ENCODE data around the gene TTC21A.

DNA sequence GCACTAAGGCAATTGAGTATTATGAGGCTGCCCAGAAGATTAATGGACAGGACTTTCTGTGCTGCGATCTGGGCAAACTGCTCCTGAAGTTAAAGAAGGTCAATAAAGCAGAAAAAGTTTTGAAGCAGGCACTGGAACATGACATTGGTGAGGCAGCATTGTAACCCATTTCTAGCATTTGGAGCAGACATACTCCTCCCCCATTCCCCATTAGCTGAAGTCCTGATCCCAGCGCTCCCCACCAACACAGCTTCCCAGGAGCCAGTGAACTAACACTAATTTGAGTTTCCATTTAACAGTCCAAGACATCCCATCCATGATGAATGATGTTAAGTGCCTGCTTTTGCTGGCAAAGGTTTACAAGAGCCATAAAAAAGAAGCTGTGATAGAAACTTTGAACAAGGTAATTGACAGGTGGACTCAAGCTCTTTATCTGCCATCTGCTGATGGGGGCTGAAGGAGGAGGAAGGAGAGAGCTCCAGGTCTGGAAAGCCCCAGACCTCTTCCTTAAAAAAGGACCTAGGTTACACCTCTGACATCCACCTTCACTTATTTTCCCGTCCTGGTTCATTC, 23.3 kb downstream of the TTC21A start:
- TF ChIP-seq, protein P1, sequence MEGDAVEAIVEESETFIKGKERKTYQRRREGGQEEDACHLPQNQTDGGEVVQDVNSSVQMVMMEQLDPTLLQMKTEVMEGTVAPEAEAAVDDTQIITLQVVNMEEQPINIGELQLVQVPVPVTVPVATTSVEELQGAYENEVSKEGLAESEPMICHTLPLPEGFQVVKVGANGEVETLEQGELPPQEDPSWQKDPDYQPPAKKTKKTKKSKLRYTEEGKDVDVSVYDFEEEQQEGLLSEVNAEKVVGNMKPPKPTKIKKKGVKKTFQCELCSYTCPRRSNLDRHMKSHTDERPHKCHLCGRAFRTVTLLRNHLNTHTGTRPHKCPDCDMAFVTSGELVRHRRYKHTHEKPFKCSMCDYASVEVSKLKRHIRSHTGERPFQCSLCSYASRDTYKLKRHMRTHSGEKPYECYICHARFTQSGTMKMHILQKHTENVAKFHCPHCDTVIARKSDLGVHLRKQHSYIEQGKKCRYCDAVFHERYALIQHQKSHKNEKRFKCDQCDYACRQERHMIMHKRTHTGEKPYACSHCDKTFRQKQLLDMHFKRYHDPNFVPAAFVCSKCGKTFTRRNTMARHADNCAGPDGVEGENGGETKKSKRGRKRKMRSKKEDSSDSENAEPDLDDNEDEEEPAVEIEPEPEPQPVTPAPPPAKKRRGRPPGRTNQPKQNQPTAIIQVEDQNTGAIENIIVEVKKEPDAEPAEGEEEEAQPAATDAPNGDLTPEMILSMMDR (IDR thresholded peaks at IDR 0.05) = no peak
- TF ChIP-seq POLR2A (IDR thresholded peaks at IDR 0.05) = no peak

All from adrenal gland (tissue), 5 donors.